Mucosa of rectum (tissue), 2 donors: ENCODE measurements around the gene CHMP4B.
"Not testable (repeated sequence)": the region's sequence is repeated elsewhere in the genome, so short reads cannot be mapped to it uniquely, and the experiment has no call there.

Experiments used
- H3K27ac ChIP-seq, 2 donors: one replicate each; pipeline ENCODE4 v1.7.0; 2013; ENCODE audit warnings: inconsistent platforms in 2 of 2, low read depth in 2 of 2, low read length in 2 of 2
- H3K27me3 ChIP-seq, 2 donors: one replicate each; pipeline ENCODE4 v1.7.0; 2013; ENCODE audit warnings: low read length in 2 of 2; ENCODE audit not compliant: control insufficient read depth in 2 of 2, insufficient read depth in 2 of 2
- H3K36me3 ChIP-seq, 2 donors: one replicate each; pipeline ENCODE4 v1.7.0; 2013; ENCODE audit warnings: low read length in 2 of 2; ENCODE audit not compliant: control insufficient read depth in 2 of 2, insufficient read depth in 2 of 2
- H3K4me1 ChIP-seq, 2 donors: one replicate each; pipeline ENCODE4 v1.7.0; 2013; ENCODE audit warnings: low read length in 2 of 2, mild to moderate bottlenecking in 1 of 2; ENCODE audit not compliant: control insufficient read depth in 2 of 2, insufficient read depth in 2 of 2
- H3K4me3 ChIP-seq, 2 donors: one replicate each; pipeline ENCODE4 v1.7.0; 2013; ENCODE audit warnings: low read length in 2 of 2
- H3K9ac ChIP-seq, 2 donors: one replicate each; pipeline ENCODE4 v1.7.0; 2013; ENCODE audit warnings: low read length in 2 of 2, low read depth in 1 of 2, mild to moderate bottlenecking in 1 of 2
- H3K9me3 ChIP-seq, 2 donors: one replicate each; pipeline ENCODE4 v1.7.0; 2013; ENCODE audit warnings: low read length in 2 of 2; ENCODE audit not compliant: control insufficient read depth in 2 of 2
- donor health status: healthy.
- donor health status: Normal muscosa, but diverticular disease.

The CHMP4B gene

DNA sequence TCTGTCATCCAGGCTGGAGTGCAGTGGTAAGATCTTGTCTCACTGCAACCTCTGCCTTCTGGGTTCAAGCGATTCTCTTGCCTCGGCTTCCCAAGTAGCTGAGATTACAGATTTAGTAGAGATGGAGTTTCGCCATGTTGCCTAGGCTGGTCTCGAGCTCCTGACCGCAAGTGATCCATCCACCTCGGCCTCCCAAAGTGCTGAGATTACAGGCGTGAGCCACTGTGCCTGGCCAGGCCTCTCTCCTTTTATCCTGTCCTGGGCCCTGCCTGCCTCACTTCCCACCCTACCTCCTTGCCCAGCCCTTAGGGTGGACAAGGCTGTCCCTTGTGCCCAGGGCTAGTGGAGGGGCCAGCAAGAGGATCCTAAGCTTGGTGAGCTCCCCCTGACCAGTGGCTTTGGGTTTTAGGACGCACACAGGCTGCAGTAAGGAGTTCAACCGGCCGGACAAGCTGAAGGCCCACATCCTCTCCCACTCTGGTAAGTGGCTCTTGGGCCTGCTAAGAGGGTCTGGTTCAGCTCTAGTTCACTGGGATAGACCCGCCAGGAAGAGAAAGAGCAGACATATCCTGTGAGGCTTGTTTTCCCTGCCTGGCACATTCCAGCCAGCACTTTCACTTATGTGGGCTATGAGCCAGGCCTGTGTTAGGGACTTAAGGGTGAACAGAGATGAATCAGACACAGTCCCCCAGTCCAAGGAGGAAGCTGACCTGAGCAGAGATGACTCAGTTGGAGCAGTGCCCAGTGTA is 21.9 kb upstream of the CHMP4B start:
- Histone ChIP-seq H3K36me3 (peaks cover 0 to 4% of the 10 kb centered on the region in 2 donors), H3K27me3 (no peaks in the 10 kb centered on the region), H3K27ac (peak overlapping the region; percentile 88 to 92), H3K4me3 (no peak overlapping the region), H3K9ac (peak overlapping the region; percentile 38 to 72), H3K4me1 (peaks cover 22 to 29% of the 10 kb centered on the region in 2 donors), H3K9me3 (no peaks in the 10 kb centered on the region)

- Histone ChIP-seq H3K9me3 (no peaks in the 10 kb centered on the region), H3K27me3 (no peaks in the 10 kb centered on the region), H3K9ac (no peak overlapping the region), H3K4me3 (no peak overlapping the region), H3K4me1 (peaks cover 22 to 29% of the 10 kb centered on the region in 2 donors), H3K36me3 (peaks cover 0 to 4% of the 10 kb centered on the region in 2 donors), H3K27ac (peak overlapping the region; percentile 88 to 92)
Observed at GRCh38 chr20:33789858-33790182, 21.3 kb upstream of the CHMP4B start.

DNA sequence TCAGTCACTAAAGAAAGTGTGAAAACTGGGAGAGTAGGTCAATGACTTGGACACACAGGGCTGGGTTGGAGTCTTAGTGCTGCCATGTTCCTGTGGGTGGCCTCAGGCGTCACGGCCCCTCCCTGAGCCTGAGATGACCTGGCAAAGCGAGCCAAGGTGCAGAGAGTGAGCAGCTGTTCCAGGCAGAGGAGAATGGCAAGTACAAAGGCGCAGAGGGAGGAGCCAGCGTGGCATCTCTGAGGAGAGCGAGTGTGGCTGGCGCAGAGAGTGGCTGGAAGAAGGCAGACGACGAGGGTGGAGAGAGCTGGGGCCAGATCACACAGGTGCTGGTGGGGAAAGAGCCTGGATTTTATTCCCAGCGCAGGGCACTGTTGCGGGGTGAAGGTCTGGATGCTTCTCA is 20.6 kb upstream of the CHMP4B start:
- H3K9ac ChIP-seq, result peak overlapping the region in 1 of 2 donors; percentile 52
- peaks cover 22 to 29% of the 10 kb centered on the region in 2 donors for H3K4me1 ChIP-seq
- no peaks in the 10 kb centered on the region for H3K27me3 ChIP-seq
- H3K36me3 ChIP-seq, result peaks cover 0 to 4% of the 10 kb centered on the region in 2 donors
- no peaks in the 10 kb centered on the region for H3K9me3 ChIP-seq
- peak overlapping the region in 1 of 2 donors; percentile 20 for H3K4me3 ChIP-seq
- peak overlapping the region; percentile 88 to 92 for H3K27ac ChIP-seq

GRCh38 chr20:33791021-33791420 is 20.1 kb upstream of the CHMP4B start:
- Histone ChIP-seq H3K9ac (no peak overlapping the region), H3K27me3 (no peaks in the 10 kb centered on the region), H3K4me3 (no peak overlapping the region), H3K27ac (peak overlapping the region; percentile 88 to 92), H3K9me3 (no peaks in the 10 kb centered on the region), H3K4me1 (peaks cover 22 to 29% of the 10 kb centered on the region in 2 donors), H3K36me3 (peaks cover 0 to 4% of the 10 kb centered on the region in 2 donors)

DNA sequence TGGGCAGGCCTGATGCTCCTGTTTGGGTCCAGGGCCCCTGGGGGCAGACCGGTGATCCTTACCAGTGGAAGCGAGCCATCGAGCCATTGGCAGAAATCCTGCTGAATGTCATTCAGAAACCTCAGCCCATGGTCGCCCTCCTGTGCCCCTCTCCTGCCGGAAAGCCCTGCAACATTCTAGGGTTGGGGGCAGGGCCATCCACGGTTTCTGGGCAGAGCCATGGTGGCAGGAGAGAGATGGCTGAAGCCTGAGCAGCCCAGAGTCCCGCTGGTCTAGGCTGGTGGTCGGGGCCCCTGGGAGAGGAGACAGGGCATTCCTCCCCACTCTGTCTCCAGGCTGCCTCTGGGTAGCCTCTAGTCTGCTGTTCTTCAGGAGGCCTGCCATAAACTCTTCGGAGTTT is 19.6 kb upstream of the CHMP4B start:
- no peak overlapping the region for H3K9ac ChIP-seq
- peaks cover 0 to 4% of the 10 kb centered on the region in 2 donors for H3K36me3 ChIP-seq
- H3K4me1 ChIP-seq, result peaks cover 27 to 34% of the 10 kb centered on the region in 2 donors
- no peak overlapping the region for H3K4me3 ChIP-seq
- no peaks in the 10 kb centered on the region for H3K9me3 ChIP-seq
- no peak overlapping the region for H3K27ac ChIP-seq
- H3K27me3 ChIP-seq, result no peaks in the 10 kb centered on the region

DNA sequence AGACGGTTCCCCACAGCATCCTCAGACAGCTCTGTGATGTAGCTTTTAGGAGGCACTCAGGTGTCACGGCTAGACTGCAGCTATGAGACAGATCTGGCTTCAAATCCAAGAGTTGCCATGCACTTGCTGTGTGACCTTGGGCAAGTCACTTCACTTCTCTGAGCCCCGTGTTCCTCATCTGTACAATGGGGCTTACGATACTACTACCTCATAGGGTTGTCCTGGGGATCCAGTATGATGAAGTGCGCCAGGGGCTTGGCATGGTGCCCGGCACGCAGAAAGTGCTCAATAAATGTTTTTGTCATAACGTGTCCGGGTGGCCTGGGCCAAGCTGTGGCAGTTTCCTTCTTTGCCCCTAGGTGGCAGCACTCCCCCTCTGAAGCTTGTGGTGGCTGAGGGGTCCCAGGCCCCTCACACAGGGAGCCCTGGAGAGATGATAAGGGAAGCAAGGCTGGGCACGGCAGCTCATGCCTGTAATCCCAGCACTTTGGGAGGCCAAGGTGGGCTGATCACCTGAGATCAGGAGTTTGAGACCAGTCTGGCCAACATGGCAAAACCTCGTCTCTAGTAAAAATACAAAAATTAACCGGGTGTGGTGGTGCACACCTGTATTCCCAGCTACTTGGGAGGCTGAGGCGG is 19.1 kb upstream of the CHMP4B start:
- no peaks in the 10 kb centered on the region for H3K9me3 ChIP-seq
- no peak overlapping the region for H3K4me3 ChIP-seq
- H3K27me3 ChIP-seq, result no peaks in the 10 kb centered on the region
- peaks cover 0 to 4% of the 10 kb centered on the region in 2 donors for H3K36me3 ChIP-seq
- H3K9ac ChIP-seq, result no peak overlapping the region
- H3K27ac ChIP-seq, result no peak overlapping the region
- H3K4me1 ChIP-seq, result peaks cover 31 to 40% of the 10 kb centered on the region in 2 donors

DNA sequence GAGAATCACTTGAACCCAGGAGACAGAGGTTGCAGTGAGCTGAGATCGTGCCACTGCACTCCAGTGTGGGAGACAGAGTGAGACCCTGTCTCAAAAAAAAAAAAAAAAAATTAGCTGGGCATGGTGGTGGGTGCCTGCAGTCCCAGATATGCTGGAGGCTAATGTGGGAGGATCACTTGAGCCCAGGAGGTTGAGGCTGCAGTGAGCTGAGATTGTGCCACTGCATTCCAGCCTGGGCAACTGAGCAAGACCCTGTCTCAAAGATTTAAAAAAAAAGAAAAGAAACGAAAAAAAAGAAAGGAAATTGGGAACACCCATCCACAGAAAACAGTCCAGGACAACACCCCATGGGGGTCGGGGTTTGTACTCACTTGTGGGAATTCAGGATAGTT is 18.6 kb upstream of the CHMP4B start:
- not testable (repeated sequence) for H3K4me3 ChIP-seq, H3K27me3 ChIP-seq, H3K27ac ChIP-seq, H3K9me3 ChIP-seq, H3K36me3 ChIP-seq, H3K9ac ChIP-seq
- H3K4me1 ChIP-seq, result peaks cover 31 to 41% of the 10 kb centered on the region in 2 donors

- H3K4me1 ChIP-seq, result peaks cover 31 to 41% of the 10 kb centered on the region in 2 donors
- peaks cover 0 to 4% of the 10 kb centered on the region in 2 donors for H3K36me3 ChIP-seq
- H3K9ac ChIP-seq, result no peak overlapping the region
- peak overlapping the region in 1 of 2 donors; percentile 23 for H3K27ac ChIP-seq
- H3K9me3 ChIP-seq, result no peaks in the 10 kb centered on the region
- no peaks in the 10 kb centered on the region for H3K27me3 ChIP-seq
- H3K4me3 ChIP-seq, result no peak overlapping the region
Observed at GRCh38 chr20:33793011-33793931, 17.9 kb upstream of the CHMP4B start.

DNA sequence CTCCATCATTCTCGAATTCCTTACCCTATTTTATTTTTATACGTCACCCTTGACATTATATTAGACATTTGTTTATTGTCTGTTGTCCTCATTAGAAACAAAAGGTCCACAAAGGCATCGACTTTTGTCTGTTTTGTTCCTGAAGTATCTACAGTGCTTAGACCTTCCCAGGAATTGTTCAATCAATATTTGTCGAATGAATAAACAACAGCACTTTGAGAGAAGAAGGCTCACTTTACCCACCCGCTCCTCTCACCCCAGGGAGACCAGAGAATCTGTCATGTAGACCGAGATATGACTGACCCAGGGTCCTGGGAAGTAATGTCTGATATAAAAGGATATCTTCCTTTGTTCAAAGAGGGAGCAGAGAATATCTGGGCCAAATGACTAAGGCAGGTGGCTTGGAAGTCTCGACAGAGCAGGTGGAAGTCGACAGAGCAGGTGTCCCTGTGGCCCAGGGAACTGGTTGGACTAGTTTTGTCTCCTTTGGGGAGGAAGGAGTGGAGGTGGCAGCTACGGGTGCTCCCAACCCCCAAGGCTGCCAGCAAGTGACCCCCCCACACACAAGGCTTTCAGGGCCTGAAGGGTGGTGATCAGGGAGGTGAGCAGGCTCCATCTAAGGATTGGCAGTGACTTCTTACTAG is 14.8 kb upstream of the CHMP4B start:
- peak overlapping the region in 1 of 2 donors; percentile 45 for H3K9ac ChIP-seq
- peaks cover 0 to 1% of the 10 kb centered on the region in 2 donors for H3K36me3 ChIP-seq
- H3K4me1 ChIP-seq, result peaks cover 13 to 21% of the 10 kb centered on the region in 2 donors
- H3K27me3 ChIP-seq, result no peaks in the 10 kb centered on the region
- peak overlapping the region; percentile 72 to 87 for H3K27ac ChIP-seq
- H3K4me3 ChIP-seq, result no peak overlapping the region
- H3K9me3 ChIP-seq, result no peaks in the 10 kb centered on the region
